Measurements from ENCODE around the gene LETMD1. TPM values are rescaled to one million over a fixed set of nuclear protein-coding genes. Genes with fewer than 3 reads are reported as not detected.
A peak's percentile ranks its signal among the peaks of the same experiment; 100 is the strongest.

Gene LETMD1
- total and polyA plus RNA-seq, 2 donors (not counting 1 experiment from before 2014, with no cell fraction given), result 94.7 to 101 TPM

DNA sequence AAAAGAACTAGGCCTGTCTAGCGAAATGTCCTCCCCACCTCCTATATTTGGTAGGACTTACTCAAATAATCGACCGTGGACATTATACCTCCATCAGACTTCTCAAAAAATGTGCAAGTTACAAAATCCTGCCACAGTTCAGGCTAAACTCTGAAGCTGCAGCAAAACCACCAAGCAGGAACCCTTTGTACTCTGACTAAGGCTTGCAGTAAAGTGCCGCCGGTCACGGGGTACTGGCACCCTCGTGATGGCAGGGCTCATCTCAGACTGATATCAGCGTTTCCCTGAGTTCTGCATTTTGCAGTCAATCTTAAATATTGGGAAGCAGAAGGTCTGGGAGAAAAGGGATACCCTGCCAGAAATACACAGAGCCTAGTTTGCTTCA, 39.1 kb upstream of the LETMD1 start:
- ATAC-seq (ENCODE audit: low read depth) (peak; percentile 60), DNase-seq (peak; percentile 60)
- Histone ChIP-seq H3K4me3 (ENCODE audit: control extremely low read depth in 1 of 5, extremely low read depth in 1 of 5, insufficient read depth in 1 of 5, low read depth in 2 of 5, low read length in 4 of 5) (peak overlapping the region in 2 of 5 experiments; percentile 8 to 25), H3K27me3 (replicated peaks in 1 of 4; ENCODE audit: control extremely low read depth in 1 of 4, control insufficient read depth in 3 of 4, insufficient read depth in 4 of 4, low read length in 3 of 4) (no peaks in the 10 kb centered on the region), H3K27ac (ENCODE audit: low read length in 2 of 2) (peak overlapping the region in 1 of 2 donors; percentile 44), H3K4me1 (ENCODE audit: control insufficient read depth in 2 of 2, insufficient read depth in 2 of 2, low read length in 2 of 2) (peaks cover 13 to 14% of the 10 kb centered on the region in 2 donors), H3K4me2 (replicated peaks; ENCODE audit: low read depth, low read length, poor library complexity, severe bottlenecking) (peak overlapping the region; percentile 53), H2AFZ (ENCODE audit: insufficient read depth, low read depth, low read length, poor library complexity, severe bottlenecking) (peak overlapping the region; percentile 46), H3K9ac (ENCODE audit: low read length) (no peak overlapping the region), H3K9me3 (ENCODE audit: control extremely low read depth in 1 of 3, control insufficient read depth in 2 of 3, insufficient read depth in 1 of 3, low read length in 2 of 3) (no peaks in the 10 kb centered on the region), H4K20me1 (ENCODE audit: control insufficient read depth, insufficient read depth, low read length, poor library complexity, severe bottlenecking) (no peaks in the 10 kb centered on the region), H3K79me2 (ENCODE audit: control insufficient read depth, insufficient read depth, low read length) (peaks cover 37% of the 10 kb centered on the region), H3K36me3 (replicated peaks in 1 of 2; ENCODE audit: control extremely low read depth in 1 of 2, control insufficient read depth in 1 of 2, extremely low read depth in 1 of 2, insufficient read depth in 2 of 2, low read length in 1 of 2) (peaks cover 3 to 18% of the 10 kb centered on the region in 2 experiments)
- no peaks in the 10 kb centered on the region for H3K9me3 Mint-ChIP-seq (ENCODE audit: insufficient read depth)
- intact Hi-C loops (cut with micrococcal nuclease), result no loop called here
- peaks cover 18% of the 10 kb centered on the region for H3K4me1 Mint-ChIP-seq
- H3K27ac Mint-ChIP-seq, result peak overlapping the region; percentile 69
- CTCF ChIA-PET, result interaction anchor here (1.0 to 1.6 kb wide), 3 partner anchors 19 to 332 kb away, joined by 3 to 6 read pairs (median 3); no protein-coding TSS in a partner anchor
- no peaks in the 10 kb centered on the region for H3K27me3 Mint-ChIP-seq
- TF ChIP-seq EZH2 (IDR thresholded peaks at IDR 0.05; ENCODE audit: borderline replicate concordance, insufficient read depth, low read depth, low read length, poor library complexity, severe bottlenecking), result no peak
- TF ChIP-seq, protein P1, sequence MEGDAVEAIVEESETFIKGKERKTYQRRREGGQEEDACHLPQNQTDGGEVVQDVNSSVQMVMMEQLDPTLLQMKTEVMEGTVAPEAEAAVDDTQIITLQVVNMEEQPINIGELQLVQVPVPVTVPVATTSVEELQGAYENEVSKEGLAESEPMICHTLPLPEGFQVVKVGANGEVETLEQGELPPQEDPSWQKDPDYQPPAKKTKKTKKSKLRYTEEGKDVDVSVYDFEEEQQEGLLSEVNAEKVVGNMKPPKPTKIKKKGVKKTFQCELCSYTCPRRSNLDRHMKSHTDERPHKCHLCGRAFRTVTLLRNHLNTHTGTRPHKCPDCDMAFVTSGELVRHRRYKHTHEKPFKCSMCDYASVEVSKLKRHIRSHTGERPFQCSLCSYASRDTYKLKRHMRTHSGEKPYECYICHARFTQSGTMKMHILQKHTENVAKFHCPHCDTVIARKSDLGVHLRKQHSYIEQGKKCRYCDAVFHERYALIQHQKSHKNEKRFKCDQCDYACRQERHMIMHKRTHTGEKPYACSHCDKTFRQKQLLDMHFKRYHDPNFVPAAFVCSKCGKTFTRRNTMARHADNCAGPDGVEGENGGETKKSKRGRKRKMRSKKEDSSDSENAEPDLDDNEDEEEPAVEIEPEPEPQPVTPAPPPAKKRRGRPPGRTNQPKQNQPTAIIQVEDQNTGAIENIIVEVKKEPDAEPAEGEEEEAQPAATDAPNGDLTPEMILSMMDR (IDR thresholded peaks at IDR 0.05), result no peak
- POLR2A ChIA-PET, result interaction anchor here (0.6 kb wide), 1 partner anchor 150 kb away, joined by 4 read pairs; no protein-coding TSS in a partner anchor
- peak overlapping the region; percentile 64 for H3K4me3 Mint-ChIP-seq
- WGBS (ENCODE audit: insufficient coverage), result 21% methylated on average over 7 of the region's 8 CpGs

DNA sequence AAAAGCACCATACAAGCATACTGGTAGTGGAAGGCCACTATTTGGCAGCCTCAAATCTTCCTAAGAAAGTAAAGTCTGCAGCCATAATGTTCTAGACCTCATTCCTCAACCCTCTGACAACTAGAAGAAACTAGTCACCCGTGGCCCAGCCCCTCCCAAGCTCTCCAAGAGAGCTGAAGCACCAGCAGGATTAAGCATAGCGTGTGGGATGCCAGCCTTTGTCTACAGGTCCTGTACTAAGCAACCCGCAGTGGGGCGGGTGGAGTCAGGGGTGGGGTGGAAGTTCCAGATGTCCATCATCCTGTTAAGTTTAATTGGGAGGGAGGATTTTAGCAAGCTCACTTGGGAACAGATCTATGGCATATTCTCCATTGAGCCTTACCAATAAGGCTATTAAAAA, 36.2 kb upstream of the LETMD1 start:
- Mint-ChIP-seq H3K27me3 (no peaks in the 10 kb centered on the region), H3K4me1 (peaks cover 18% of the 10 kb centered on the region), H3K9me3 (ENCODE audit: insufficient read depth) (no peaks in the 10 kb centered on the region), H3K27ac (no peak overlapping the region), H3K4me3 (no peak overlapping the region)
- WGBS (ENCODE audit: insufficient coverage), result no CpG with 5 or more reads among the region's 4 CpGs
- H2AFZ ChIP-seq (ENCODE audit: insufficient read depth, low read depth, low read length, poor library complexity, severe bottlenecking), result no peak overlapping the region
- ATAC-seq (ENCODE audit: low read depth) (no peak), DNase-seq (no peak)
- no peak overlapping the region for H3K4me2 ChIP-seq (replicated peaks; ENCODE audit: low read depth, low read length, poor library complexity, severe bottlenecking)
- intact Hi-C loops (cut with micrococcal nuclease), result no loop called here
- POLR2A ChIA-PET, result interaction anchor here (0.6 kb wide), 1 partner anchor 34 kb away, joined by 9 read pairs; no protein-coding TSS in a partner anchor
- no peaks in the 10 kb centered on the region for H3K9me3 ChIP-seq (ENCODE audit: control extremely low read depth in 1 of 3, control insufficient read depth in 2 of 3, insufficient read depth in 1 of 3, low read length in 2 of 3)
- H3K79me2 ChIP-seq (ENCODE audit: control insufficient read depth, insufficient read depth, low read length), result peaks cover 60% of the 10 kb centered on the region
- H3K27me3 ChIP-seq (replicated peaks in 1 of 4; ENCODE audit: control extremely low read depth in 1 of 4, control insufficient read depth in 3 of 4, insufficient read depth in 4 of 4, low read length in 3 of 4), result no peaks in the 10 kb centered on the region
- H3K36me3 ChIP-seq (replicated peaks in 1 of 2; ENCODE audit: control extremely low read depth in 1 of 2, control insufficient read depth in 1 of 2, extremely low read depth in 1 of 2, insufficient read depth in 2 of 2, low read length in 1 of 2), result peaks cover 0 to 2% of the 10 kb centered on the region in 2 experiments
- CTCF ChIA-PET, result interaction anchor here (0.7 to 1.6 kb wide), 2 partner anchors 10 to 11 kb away, joined by 4 to 6 read pairs; no protein-coding TSS in a partner anchor
- H3K27ac ChIP-seq (ENCODE audit: low read length in 2 of 2), result no peak overlapping the region
- TF ChIP-seq EZH2 (IDR thresholded peaks at IDR 0.05; ENCODE audit: borderline replicate concordance, insufficient read depth, low read depth, low read length, poor library complexity, severe bottlenecking), result no peak
- TF ChIP-seq, protein P1 (IDR thresholded peaks at IDR 0.05), result no peak
- no peak overlapping the region for H3K9ac ChIP-seq (ENCODE audit: low read length)
- H3K4me3 ChIP-seq (ENCODE audit: control extremely low read depth in 1 of 5, extremely low read depth in 1 of 5, insufficient read depth in 1 of 5, low read depth in 2 of 5, low read length in 4 of 5), result no peak overlapping the region
- H3K4me1 ChIP-seq (ENCODE audit: control insufficient read depth in 2 of 2, insufficient read depth in 2 of 2, low read length in 2 of 2), result peaks cover 13 to 14% of the 10 kb centered on the region in 2 donors
- peaks cover 5% of the 10 kb centered on the region for H4K20me1 ChIP-seq (ENCODE audit: control insufficient read depth, insufficient read depth, low read length, poor library complexity, severe bottlenecking)

Measured in B cell (primary cell).